SH-SY5Y (cell line): ENCODE measurements around the gene TMEM44.

ENCODE experiments used
- GATA2 ChIP-seq: IDR thresholded peaks from 2 replicates; pipeline ENCODE4 v1.6.1; 2011; ENCODE audit warnings: mild to moderate bottlenecking, low read depth, low read length
- GATA3 ChIP-seq: IDR thresholded peaks from 2 replicates; pipeline ENCODE4 v1.6.1; 2011; ENCODE audit warnings: low read depth, mild to moderate bottlenecking, low read length, moderate library complexity

DNA sequence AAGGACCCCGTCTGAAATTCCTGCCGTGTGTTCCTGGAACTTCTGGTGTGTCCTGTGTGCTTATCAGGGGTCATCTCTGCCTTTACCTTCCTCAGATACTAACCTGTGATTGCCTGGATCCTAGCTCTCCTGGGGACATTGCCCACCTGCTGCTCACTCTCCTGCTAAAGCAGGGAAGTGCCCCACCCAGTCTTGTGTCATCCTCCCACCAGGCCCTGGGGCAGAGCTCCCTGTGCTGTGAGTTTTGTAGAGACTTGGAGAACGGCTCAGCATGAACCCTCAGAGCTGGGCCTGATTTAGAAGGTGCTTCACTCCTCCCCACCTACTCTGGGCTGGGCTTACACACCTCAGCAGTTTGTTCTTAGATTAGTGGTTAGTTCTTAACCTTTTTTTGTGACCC is 3.8 kb upstream of the TMEM44 start:
- TF ChIP-seq GATA3, result no peak
- TF ChIP-seq GATA2, result no peak
